Omental fat pad (tissue), 4 donors: ENCODE data around the gene C6orf58. TPM values are rescaled to one million over a fixed set of nuclear protein-coding genes. Genes with fewer than 3 reads are reported as not detected.

Source experiments
- ATAC-seq: fragments of 150-250 bp; one replicate; pipeline ENCODE4 v1.9.1; 2016; ENCODE audit warnings: mild to moderate bottlenecking, moderate library complexity; ENCODE audit not compliant: low FRiP score
- DNase-seq: peaks from one replicate; pipeline ENCODE4 v3.0.0-alpha.2; 2019; ENCODE audit warnings: low spot score
- total RNA-seq, 4 donors: library from RNA; depleted of rRNA; stranded (reverse); fragments of >200 nt; gene quantifications; one replicate each; pipeline ENCODE4 v1.1.0, GENCODE V29; 2016
- TF ChIP-seq, protein P1 (sequence below), 3 donors: fragments of 450-650 bp; IDR thresholded peaks; one replicate each; pipeline ENCODE4 v1.5.1; 2016 to 2017; ENCODE audit warnings: antibody characterized with exemption in 3 of 3, mild to moderate bottlenecking in 3 of 3, moderate library complexity in 2 of 3

Gene C6orf58
- total RNA-seq, 4 donors from 2014 or later, result not detected

DNA sequence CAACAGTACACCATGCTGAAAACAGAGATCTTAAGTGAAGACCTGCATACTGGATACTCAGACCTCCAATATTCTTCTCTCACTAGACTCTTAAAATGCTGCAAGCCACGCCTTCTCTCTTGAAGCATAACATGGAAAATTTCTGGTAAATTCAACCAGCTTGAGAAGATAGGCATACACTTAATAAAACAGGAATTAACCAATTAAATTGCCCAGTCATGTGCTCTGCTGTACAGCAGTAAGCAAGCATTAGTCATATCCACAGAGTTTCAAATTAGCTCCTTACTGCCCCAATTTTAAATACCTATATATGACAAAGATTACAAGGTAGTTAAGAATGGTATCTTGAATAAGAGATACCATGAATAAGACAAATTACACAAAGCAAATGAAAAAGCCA lies 53.8 kb downstream of the C6orf58 start:
- no peak for ATAC-seq
- TF ChIP-seq, protein P1, sequence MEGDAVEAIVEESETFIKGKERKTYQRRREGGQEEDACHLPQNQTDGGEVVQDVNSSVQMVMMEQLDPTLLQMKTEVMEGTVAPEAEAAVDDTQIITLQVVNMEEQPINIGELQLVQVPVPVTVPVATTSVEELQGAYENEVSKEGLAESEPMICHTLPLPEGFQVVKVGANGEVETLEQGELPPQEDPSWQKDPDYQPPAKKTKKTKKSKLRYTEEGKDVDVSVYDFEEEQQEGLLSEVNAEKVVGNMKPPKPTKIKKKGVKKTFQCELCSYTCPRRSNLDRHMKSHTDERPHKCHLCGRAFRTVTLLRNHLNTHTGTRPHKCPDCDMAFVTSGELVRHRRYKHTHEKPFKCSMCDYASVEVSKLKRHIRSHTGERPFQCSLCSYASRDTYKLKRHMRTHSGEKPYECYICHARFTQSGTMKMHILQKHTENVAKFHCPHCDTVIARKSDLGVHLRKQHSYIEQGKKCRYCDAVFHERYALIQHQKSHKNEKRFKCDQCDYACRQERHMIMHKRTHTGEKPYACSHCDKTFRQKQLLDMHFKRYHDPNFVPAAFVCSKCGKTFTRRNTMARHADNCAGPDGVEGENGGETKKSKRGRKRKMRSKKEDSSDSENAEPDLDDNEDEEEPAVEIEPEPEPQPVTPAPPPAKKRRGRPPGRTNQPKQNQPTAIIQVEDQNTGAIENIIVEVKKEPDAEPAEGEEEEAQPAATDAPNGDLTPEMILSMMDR (IDR thresholded peaks at IDR 0.05), result no peak
- DNase-seq, result no peak

GRCh38 chr6:127634178-127634577 lies 57.2 kb downstream of the C6orf58 start:
- TF ChIP-seq, protein P1 (IDR thresholded peaks at IDR 0.05), result no peak
- ATAC-seq (no peak), DNase-seq (no peak)

DNA sequence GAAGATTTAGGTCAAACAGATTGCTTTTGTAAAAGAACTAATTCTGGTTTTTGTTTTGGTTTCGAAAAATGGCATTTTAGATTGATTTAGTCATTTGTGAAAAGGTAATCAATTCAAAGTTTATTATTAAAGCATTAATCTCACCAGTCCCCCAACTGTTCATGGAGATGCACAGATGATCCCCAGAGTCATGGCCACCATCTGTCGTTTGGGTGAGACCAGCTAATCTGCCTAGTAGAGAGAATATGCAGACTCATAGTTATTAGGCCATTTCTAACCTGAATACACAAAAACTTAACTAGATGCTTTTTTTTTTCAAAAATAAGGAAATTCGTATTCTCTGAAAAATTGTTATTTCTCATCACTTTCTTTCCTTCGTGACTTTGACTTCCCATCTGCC lies 58.1 kb downstream of the C6orf58 start:
- ATAC-seq, result no peak

DNA sequence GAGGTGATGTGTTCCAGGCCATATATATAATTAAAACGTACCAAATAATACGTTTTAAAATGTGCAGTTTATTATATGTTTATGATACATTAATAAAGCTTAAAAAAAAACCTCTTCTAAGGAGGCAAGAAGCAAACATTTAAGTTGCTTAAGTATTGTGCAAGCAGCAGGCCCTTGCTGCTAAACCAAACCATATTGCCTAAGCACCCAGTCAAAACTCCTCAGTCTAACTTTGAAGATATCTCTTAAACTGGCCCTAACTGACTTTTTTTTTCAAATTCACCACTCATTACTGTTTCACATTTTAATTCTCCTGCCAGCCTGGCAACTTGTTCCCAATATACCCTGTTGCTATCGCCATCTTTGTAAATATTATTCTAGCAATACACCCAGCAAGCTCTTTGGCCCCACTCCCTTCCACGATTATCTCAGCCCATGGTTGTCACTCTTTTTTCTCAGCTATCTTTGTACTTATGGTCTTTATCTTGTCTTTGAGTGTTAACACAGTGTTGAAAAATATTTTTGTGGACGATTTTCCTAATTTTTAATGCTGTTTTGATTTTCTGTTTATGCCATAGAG lies 60.9 kb downstream of the C6orf58 start:
- TF ChIP-seq, protein P1 (IDR thresholded peaks at IDR 0.05), result no peak
- DNase-seq, result no peak
- no peak for ATAC-seq

More for the DNA sequence above, 58.1 kb downstream of the C6orf58 start:
- TF ChIP-seq, protein P1 (IDR thresholded peaks at IDR 0.05), result no peak
- no peak for DNase-seq

Other genes starting within 250 kb of the C6orf58 start
- gene ECHDC1, start 233.6 kb upstream of the C6orf58 start, total RNA-seq, result 10 to 100 TPM; 46.2 to 60.9 (median 60.2) TPM
- gene KIAA0408, start 117.8 kb upstream of the C6orf58 start, total RNA-seq, result 10 to 100 TPM in 2 of 4 donors, 1 to 10 TPM in 2; 4.7 to 15.3 (median 9.0) TPM